GM23338 (cell line): ENCODE results near the gene METRN. TPM values are rescaled to one million over a fixed set of nuclear protein-coding genes. Genes with fewer than 3 reads are reported as not detected.
A peak's percentile ranks its signal among the peaks of the same experiment; 100 is the strongest.

ENCODE experiments used
- ATAC-seq: fragments of 200-7000 bp; cut with Tn5 transposase; 3 replicates; pipeline ENCODE4 v1.9.1; 2020
- DNase-seq: peaks from one replicate; pipeline ENCODE4 v3.0.0-alpha.2; 2015; ENCODE audit warnings: low spot score
- H2AFZ ChIP-seq: fragments of 200-600 bp; sonication (generic); 2 replicates; pipeline ENCODE4 v1.8.0; 2016; ENCODE audit warnings: antibody characterized with exemption, mild to moderate bottlenecking, moderate library complexity
- H3F3A ChIP-seq: fragments of 200-600 bp; sonication (generic); replicated peaks from 2 replicates; pipeline ENCODE4 v1.8.0; 2017; ENCODE audit warnings: antibody characterized with exemption, mixed run types, low read depth
- H3K27ac ChIP-seq: fragments of 200-600 bp; sonication (generic); 2 replicates; pipeline ENCODE4 v1.6.1; 2016; ENCODE audit warnings: low read depth
- H3K27me3 ChIP-seq: fragments of 200-600 bp; sonication (generic); 2 replicates; pipeline ENCODE4 v1.8.0; 2016; ENCODE audit warnings: mild to moderate bottlenecking, mixed run types, moderate library complexity; ENCODE audit not compliant: insufficient read depth
- H3K36me3 ChIP-seq: fragments of 200-600 bp; sonication (generic); 2 replicates; pipeline ENCODE4 v1.8.0; 2016; ENCODE audit warnings: mild to moderate bottlenecking; ENCODE audit not compliant: insufficient read depth
- H3K4me1 ChIP-seq: fragments of 200-600 bp; sonication (generic); 2 replicates; pipeline ENCODE4 v1.8.0; 2016; ENCODE audit warnings: mild to moderate bottlenecking, moderate library complexity; ENCODE audit not compliant: insufficient read depth
- H3K4me2 ChIP-seq: fragments of 200-600 bp; sonication (generic); 2 replicates; pipeline ENCODE4 v1.7.1; 2017; ENCODE audit warnings: mixed run types
- H3K4me3 ChIP-seq: fragments of 200-600 bp; sonication (generic); 2 replicates; pipeline ENCODE4 v1.6.1; 2016; ENCODE audit warnings: mixed run types
- H3K79me2 ChIP-seq: fragments of 200-600 bp; sonication (generic); replicated peaks from 2 replicates; pipeline ENCODE4 v1.8.0; 2017; ENCODE audit warnings: mild to moderate bottlenecking; ENCODE audit not compliant: insufficient read depth
- H3K9me2 ChIP-seq: fragments of 200-600 bp; sonication (generic); 2 replicates; pipeline ENCODE4 v1.8.0; 2017; ENCODE audit not compliant: insufficient read depth
- H4K20me1 ChIP-seq: fragments of 200-600 bp; sonication (generic); replicated peaks from 2 replicates; pipeline ENCODE4 v1.8.0; 2017; ENCODE audit warnings: mild to moderate bottlenecking; ENCODE audit not compliant: insufficient read depth
- H3K27ac Mint-ChIP-seq: 2 replicates; pipeline ENCODE4 v1.8.0; 2020; ENCODE audit warnings: inconsistent platforms, mild to moderate bottlenecking, moderate library complexity, mixed read lengths
- H3K27me3 Mint-ChIP-seq: 3 replicates; pipeline ENCODE4 v1.8.0; 2022; ENCODE audit warnings: low read depth, mild to moderate bottlenecking, moderate library complexity, mixed read lengths, inconsistent platforms; ENCODE audit not compliant: insufficient read depth, poor library complexity
- H3K36me3 Mint-ChIP-seq: 3 replicates; pipeline ENCODE4 v1.8.0; 2021; ENCODE audit warnings: low read depth, mild to moderate bottlenecking, inconsistent platforms, moderate library complexity, mixed read lengths
- H3K4me1 Mint-ChIP-seq: 3 replicates; pipeline ENCODE4 v1.8.0; 2020; ENCODE audit warnings: mild to moderate bottlenecking, inconsistent platforms, mixed read lengths
- H3K4me3 Mint-ChIP-seq: 3 replicates; pipeline ENCODE4 v1.8.0; 2021; ENCODE audit warnings: moderate library complexity, mild to moderate bottlenecking, inconsistent platforms, mixed read lengths
- H3K9me3 Mint-ChIP-seq: 3 replicates; pipeline ENCODE4 v1.8.0; 2020; ENCODE audit warnings: moderate library complexity, mild to moderate bottlenecking, inconsistent platforms, mixed read lengths
- EZH2 ChIP-seq: fragments of 200-600 bp; sonication (generic); IDR thresholded peaks from one replicate; pipeline ENCODE4 v1.8.0; 2017; ENCODE audit warnings: antibody characterized with exemption, mild to moderate bottlenecking, low read depth; ENCODE audit not compliant: unreplicated experiment
- EZH2phosphoT487 ChIP-seq: fragments of 200-600 bp; sonication (generic); IDR thresholded peaks from one replicate; pipeline ENCODE4 v1.8.1; 2018; ENCODE audit warnings: antibody characterized with exemption; ENCODE audit not compliant: unreplicated experiment
- JUNB ChIP-seq: IDR thresholded peaks from one replicate; pipeline ENCODE4 v1.6.1; 2016; ENCODE audit warnings: antibody characterized with exemption; ENCODE audit not compliant: unreplicated experiment
- NANOG ChIP-seq: IDR thresholded peaks from 2 replicates; pipeline ENCODE4 v1.6.1; 2016; ENCODE audit warnings: antibody characterized with exemption, borderline replicate concordance
- POLR2AphosphoS5 ChIP-seq: IDR thresholded peaks from 2 replicates; pipeline ENCODE4 v1.6.1; 2016; ENCODE audit warnings: antibody characterized with exemption, low read depth
- STAT1 ChIP-seq: IDR thresholded peaks from one replicate; pipeline ENCODE4 v1.6.1; 2016; ENCODE audit warnings: antibody characterized with exemption; ENCODE audit not compliant: unreplicated experiment
- ZNF114 ChIP-seq: fragments of 250-450 bp; sonication (Bioruptor Pico); IDR thresholded peaks from 2 replicates; pipeline ENCODE4 v1.5.0; 2020; ENCODE audit warnings: mild to moderate bottlenecking, moderate library complexity
- polyA plus RNA-seq: library from polyadenylated mRNA; unstranded; fragments of >200 nt; fragmentation: Nextera tagmentation; extraction: Ambion mirVana; gene quantifications from 2 replicates; pipeline ENCODE4 v1.2.1, GENCODE V29; 2016
- total RNA-seq: library from RNA; depleted of rRNA; stranded (reverse); fragments of >200 nt; shearing (Covaris generic); gene quantifications from 2 replicates; pipeline ENCODE4 v1.2.3, GENCODE V29; 2014
- TF ChIP-seq, protein P1 (sequence below), 2 experiments: fragments of 200-600 bp in 1 of 2; sonication (generic) in 1 of 2; conservative IDR thresholded peaks; 2 replicates each; pipeline versions ENCODE4 v1.5.1 to v1.6.1; 2016 to 2017; ENCODE audit warnings: antibody characterized with exemption in 2 of 2, low read depth in 2 of 2, mild to moderate bottlenecking in 2 of 2, moderate library complexity in 1 of 2
- TF ChIP-seq, protein P2 (sequence below): IDR thresholded peaks from 2 replicates; pipeline ENCODE4 v1.6.1; 2016; ENCODE audit warnings: antibody characterized with exemption
- TF ChIP-seq, protein P3 (sequence below): IDR thresholded peaks from one replicate; pipeline ENCODE4 v1.6.1; 2018; ENCODE audit warnings: antibody characterized with exemption; ENCODE audit not compliant: unreplicated experiment

Gene METRN
- total and polyA plus RNA-seq, 2 experiments from 2014 or later: 18.7 to 33.0 TPM

DNA sequence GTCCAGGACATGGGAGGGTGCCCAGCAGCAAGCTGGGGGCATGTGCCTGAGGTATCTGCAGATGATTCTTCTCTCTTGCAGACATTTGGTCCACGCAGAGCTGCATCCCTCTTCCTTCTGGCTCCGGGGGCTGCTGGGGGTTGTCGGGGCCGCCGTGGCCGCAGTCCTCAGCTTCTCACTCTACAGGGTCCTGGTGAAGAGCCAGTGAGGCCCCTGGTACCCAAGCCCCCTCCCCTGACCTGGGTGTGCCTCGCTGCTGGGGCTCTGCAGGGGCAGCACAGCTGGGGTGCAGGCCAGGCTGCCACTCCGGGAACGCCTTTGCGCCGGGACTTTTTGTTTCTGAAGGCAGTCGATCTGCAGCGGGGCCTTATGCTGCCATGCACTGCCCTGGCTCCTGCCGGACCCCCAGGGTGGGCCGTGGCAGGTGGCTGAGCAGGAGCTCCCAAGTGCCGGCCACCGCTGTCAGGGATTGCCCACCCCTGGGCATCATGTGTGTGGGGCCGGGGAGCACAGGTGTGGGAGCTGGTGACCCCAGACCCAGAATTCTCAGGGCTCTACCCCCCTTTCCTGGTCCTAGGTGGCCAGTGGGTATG is 41.4 kb upstream of the METRN start (continued):
- TF ChIP-seq, protein P1, sequence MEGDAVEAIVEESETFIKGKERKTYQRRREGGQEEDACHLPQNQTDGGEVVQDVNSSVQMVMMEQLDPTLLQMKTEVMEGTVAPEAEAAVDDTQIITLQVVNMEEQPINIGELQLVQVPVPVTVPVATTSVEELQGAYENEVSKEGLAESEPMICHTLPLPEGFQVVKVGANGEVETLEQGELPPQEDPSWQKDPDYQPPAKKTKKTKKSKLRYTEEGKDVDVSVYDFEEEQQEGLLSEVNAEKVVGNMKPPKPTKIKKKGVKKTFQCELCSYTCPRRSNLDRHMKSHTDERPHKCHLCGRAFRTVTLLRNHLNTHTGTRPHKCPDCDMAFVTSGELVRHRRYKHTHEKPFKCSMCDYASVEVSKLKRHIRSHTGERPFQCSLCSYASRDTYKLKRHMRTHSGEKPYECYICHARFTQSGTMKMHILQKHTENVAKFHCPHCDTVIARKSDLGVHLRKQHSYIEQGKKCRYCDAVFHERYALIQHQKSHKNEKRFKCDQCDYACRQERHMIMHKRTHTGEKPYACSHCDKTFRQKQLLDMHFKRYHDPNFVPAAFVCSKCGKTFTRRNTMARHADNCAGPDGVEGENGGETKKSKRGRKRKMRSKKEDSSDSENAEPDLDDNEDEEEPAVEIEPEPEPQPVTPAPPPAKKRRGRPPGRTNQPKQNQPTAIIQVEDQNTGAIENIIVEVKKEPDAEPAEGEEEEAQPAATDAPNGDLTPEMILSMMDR (conservative IDR thresholded peaks at IDR 0.05; ENCODE audit: low read depth in 2 of 2): no peak
- TF ChIP-seq EZH2phosphoT487: no peak
- TF ChIP-seq NANOG: no peak
- no peak for TF ChIP-seq ZNF114 (CRISPR knock-in tag)

DNA sequence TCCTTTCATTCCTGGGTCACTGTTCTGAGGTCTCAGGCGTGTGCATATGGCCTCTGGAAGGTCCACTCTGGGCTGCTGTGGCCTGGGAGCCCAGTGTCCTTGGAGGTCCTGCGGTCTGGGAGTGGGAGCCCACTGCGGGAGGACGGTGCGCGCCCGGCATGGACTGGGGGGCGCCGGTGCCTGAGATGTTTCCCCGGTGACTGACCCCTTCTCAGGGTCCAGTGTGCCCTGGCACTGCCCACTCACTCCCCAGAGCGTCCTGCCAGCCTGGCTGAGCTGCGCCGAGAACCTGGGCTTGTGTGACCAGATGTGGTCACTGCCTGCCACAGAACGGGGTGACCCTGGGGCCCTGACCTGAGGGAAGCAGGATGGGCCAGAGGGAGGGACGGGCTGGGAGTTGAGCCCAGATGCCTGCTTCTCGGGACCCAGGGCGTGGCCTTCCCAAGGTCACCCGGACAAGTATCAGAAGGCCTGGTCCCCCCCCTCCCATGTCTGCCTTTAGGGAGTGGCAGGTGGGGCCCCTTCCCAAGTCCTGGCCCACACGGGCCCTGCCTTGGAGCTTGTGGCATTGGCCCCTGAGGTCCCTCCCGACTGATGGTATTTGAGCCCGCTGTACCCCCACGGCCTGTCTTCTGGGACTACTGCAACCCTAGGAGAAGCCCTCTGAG is 40.6 kb upstream of the METRN start:
- H3K27me3 ChIP-seq: no peaks in the 10 kb centered on the region
- H4K20me1 ChIP-seq: peaks cover 3% of the 10 kb centered on the region; the same call in 1 of the 2 replicates
- peaks cover 11% of the 10 kb centered on the region; the same call in 1 of the 2 replicates for H3K4me1 ChIP-seq
- H2AFZ ChIP-seq: no peak overlapping the region
- no peak for DNase-seq
- H3K27ac Mint-ChIP-seq: no peak overlapping the region
- no peaks in the 10 kb centered on the region for H3K9me3 Mint-ChIP-seq
- no peak for ATAC-seq
- H3K27ac ChIP-seq: no peak overlapping the region
- H3K79me2 ChIP-seq: peaks cover 3% of the 10 kb centered on the region
- peaks cover 15% of the 10 kb centered on the region for H3K4me1 Mint-ChIP-seq
- H3K4me3 ChIP-seq: peak overlapping the region; percentile 66
- no peaks in the 10 kb centered on the region for H3K9me2 ChIP-seq
- H3F3A ChIP-seq: peaks cover 17% of the 10 kb centered on the region
- H3K4me3 Mint-ChIP-seq: peak overlapping the region; percentile 72; the same call in 2 of the 3 replicates
- peaks cover 8% of the 10 kb centered on the region for H3K27me3 Mint-ChIP-seq
- H3K36me3 Mint-ChIP-seq: peaks cover 20% of the 10 kb centered on the region
- H3K4me2 ChIP-seq: peak overlapping the region; percentile 86
- TF ChIP-seq JUNB: no peak
- TF ChIP-seq, protein P2, sequence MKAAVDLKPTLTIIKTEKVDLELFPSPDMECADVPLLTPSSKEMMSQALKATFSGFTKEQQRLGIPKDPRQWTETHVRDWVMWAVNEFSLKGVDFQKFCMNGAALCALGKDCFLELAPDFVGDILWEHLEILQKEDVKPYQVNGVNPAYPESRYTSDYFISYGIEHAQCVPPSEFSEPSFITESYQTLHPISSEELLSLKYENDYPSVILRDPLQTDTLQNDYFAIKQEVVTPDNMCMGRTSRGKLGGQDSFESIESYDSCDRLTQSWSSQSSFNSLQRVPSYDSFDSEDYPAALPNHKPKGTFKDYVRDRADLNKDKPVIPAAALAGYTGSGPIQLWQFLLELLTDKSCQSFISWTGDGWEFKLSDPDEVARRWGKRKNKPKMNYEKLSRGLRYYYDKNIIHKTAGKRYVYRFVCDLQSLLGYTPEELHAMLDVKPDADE: no peak
- TF ChIP-seq EZH2: no peak
- H3K36me3 ChIP-seq: peaks cover 11% of the 10 kb centered on the region; the same call in 1 of the 2 replicates

DNA sequence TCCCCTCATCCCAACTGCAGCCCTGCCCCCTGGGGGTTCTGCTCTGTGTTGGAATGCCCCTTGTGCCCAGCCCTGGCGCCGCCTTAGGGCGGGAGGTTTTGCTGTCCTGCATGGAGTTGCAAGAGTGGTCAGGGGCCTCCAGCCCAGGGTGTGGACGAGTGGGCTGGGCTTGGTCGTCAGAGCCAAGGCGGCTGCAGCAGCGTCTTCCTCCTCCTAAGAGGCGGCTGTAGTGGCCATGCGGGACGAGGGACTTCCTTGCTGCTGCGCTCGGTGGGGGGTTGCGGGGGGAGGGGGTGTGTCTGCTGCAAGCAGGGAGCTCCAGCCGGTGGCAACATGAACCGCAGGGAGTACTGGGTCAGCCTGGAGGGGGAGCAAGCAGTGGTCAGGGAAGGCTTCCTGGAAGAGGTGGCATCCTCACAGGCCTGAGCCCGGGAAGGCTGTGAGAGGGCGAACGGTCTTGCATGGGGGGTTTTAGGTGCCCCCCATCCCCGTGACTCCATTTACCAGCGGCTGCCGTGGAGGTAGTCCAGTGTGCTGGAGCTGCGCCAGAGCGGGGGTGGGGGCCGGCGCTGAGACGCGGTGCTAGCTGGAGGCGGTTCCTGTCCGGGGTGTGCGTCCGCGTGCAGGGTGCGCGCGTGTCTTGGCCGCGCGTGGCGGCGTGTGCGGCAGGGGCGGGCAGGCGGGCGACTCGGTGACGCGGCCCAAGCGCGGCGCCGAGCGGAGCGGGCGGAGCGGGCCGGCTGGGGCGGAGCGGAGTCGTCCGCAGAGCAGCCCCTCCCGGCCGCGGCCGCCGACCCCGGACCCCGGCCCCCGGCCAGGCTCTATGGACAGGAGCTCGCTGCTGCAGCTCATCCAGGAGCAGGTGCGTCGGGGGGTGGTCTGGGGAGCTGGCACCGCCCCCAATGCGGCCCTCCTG is 39.7 kb upstream of the METRN start, which contains the start of gene RHBDL1:
Gene RHBDL1, plus strand, starts transcription at position 704 of the 916 bp plus-strand sequence. Its CDS starts 120 bp downstream, at position 824.
- peak within 1 kb of the TSS; percentile 86 for H3K4me2 ChIP-seq
- TF ChIP-seq, protein P3, sequence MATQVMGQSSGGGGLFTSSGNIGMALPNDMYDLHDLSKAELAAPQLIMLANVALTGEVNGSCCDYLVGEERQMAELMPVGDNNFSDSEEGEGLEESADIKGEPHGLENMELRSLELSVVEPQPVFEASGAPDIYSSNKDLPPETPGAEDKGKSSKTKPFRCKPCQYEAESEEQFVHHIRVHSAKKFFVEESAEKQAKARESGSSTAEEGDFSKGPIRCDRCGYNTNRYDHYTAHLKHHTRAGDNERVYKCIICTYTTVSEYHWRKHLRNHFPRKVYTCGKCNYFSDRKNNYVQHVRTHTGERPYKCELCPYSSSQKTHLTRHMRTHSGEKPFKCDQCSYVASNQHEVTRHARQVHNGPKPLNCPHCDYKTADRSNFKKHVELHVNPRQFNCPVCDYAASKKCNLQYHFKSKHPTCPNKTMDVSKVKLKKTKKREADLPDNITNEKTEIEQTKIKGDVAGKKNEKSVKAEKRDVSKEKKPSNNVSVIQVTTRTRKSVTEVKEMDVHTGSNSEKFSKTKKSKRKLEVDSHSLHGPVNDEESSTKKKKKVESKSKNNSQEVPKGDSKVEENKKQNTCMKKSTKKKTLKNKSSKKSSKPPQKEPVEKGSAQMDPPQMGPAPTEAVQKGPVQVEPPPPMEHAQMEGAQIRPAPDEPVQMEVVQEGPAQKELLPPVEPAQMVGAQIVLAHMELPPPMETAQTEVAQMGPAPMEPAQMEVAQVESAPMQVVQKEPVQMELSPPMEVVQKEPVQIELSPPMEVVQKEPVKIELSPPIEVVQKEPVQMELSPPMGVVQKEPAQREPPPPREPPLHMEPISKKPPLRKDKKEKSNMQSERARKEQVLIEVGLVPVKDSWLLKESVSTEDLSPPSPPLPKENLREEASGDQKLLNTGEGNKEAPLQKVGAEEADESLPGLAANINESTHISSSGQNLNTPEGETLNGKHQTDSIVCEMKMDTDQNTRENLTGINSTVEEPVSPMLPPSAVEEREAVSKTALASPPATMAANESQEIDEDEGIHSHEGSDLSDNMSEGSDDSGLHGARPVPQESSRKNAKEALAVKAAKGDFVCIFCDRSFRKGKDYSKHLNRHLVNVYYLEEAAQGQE: no peak
- TF ChIP-seq JUNB (no peak), POLR2AphosphoS5 (0 out of 2 replicates have a peak, but pooled peaks have one; percentile 16), EZH2 (no peak), ZNF114 (CRISPR knock-in tag) (no peak), STAT1 (no peak), EZH2phosphoT487 (no peak)
- TF ChIP-seq, protein P2: no peak

More for the DNA sequence above, 39.7 kb upstream of the METRN start, which contains the start of gene RHBDL1:
- peak; percentile 5 for ATAC-seq
- Histone ChIP-seq H4K20me1 (peaks cover 3% of the 10 kb centered on the region; the same call in 1 of the 2 replicates), H3K27me3 (no peaks in the 10 kb centered on the region), H3K9me2 (no peaks in the 10 kb centered on the region), H3K4me1 (peaks cover 11% of the 10 kb centered on the region; the same call in 1 of the 2 replicates), H3K36me3 (peaks cover 5% of the 10 kb centered on the region; the same call in 1 of the 2 replicates), H2AFZ (no peak within 1 kb of the TSS), H3F3A (peaks cover 17% of the 10 kb centered on the region), H3K4me3 (peak within 1 kb of the TSS; percentile 66), H3K79me2 (no peaks in the 10 kb centered on the region), H3K27ac (no peak within 1 kb of the TSS)
- H3K4me1 Mint-ChIP-seq: peaks cover 17% of the 10 kb centered on the region
- no peaks in the 10 kb centered on the region; the same call in 2 of the 3 replicates for H3K9me3 Mint-ChIP-seq
- peaks cover 10% of the 10 kb centered on the region for H3K27me3 Mint-ChIP-seq
- DNase-seq: peak; percentile 80
- peak within 1 kb of the TSS; percentile 72 for H3K4me3 Mint-ChIP-seq
- peaks cover 14% of the 10 kb centered on the region; the same call in 2 of the 3 replicates for H3K36me3 Mint-ChIP-seq
- no peak within 1 kb of the TSS for H3K27ac Mint-ChIP-seq
